Adipose tissue (tissue), 3 donors: ENCODE data around the gene TSEN34. TPM values are rescaled to one million over a fixed set of nuclear protein-coding genes. Genes with fewer than 3 reads are reported as not detected.

Source experiments
- H3K27ac ChIP-seq: one replicate; pipeline ENCODE4 v1.5.1; 2013; ENCODE audit warnings: low read depth, low read length
- WGBS, 3 donors: extraction: QIAGEN DNeasy Blood & Tissue Kit; methylation state at CpG; one replicate each; pipeline ENCODE4 v1.1.7; 2013; 5-methylcytosine and 5-hydroxymethylcytosine counted together
- polyA plus RNA-seq, 3 donors: library from polyadenylated mRNA; stranded (reverse); fragments of 200-250 nt; gene quantifications; one replicate each; pipeline ENCODE4 v1.2.3, GENCODE V29; 2013
- donor health status: healthy with polysubstance abuse.
- donor health status: Bipolar disorder and iron deficiency.
- donor health status: healthy.

Gene TSEN34
- polyA plus RNA-seq, result 10 to 100 TPM; 32.8 to 45.0 (median 39.6) TPM

- H3K27ac ChIP-seq, result peak within 1 kb of the TSS; percentile 82
- WGBS, 3 donors, result 1% methylated on average over 69 to 77 of the region's 77 CpGs
Measured at GRCh38 chr19:54191011-54191810, at the start of gene TSEN34. TSS of gene TSEN34 (plus strand) at chr19:54191308. CDS start at chr19:54191365, 57 bp downstream.

GRCh38 chr19:54141356-54141755 is 49.8 kb upstream of the TSEN34 start:
- 78 to 90% (median 87%) methylated on average over 3 of the region's 3 CpGs for WGBS, 3 donors
- no peak overlapping the region for H3K27ac ChIP-seq

GRCh38 chr19:54142166-54142780 is 48.8 kb upstream of the TSEN34 start:
- 77 to 87% (median 85%) methylated on average over 7 of the region's 7 CpGs for WGBS, 3 donors
- no peak overlapping the region for H3K27ac ChIP-seq

- 90 to 93% (median 92%) methylated on average over 27 to 28 of the region's 28 CpGs for WGBS, 3 donors
- no peak overlapping the region for H3K27ac ChIP-seq
Measured at GRCh38 chr19:54145541-54146158, 45.5 kb upstream of the TSEN34 start.

GRCh38 chr19:54147676-54148075 is 43.4 kb upstream of the TSEN34 start:
- H3K27ac ChIP-seq, result no peak overlapping the region
- 68 to 91% (median 74%) methylated on average over 3 of the region's 3 CpGs for WGBS, 3 donors

- WGBS, 3 donors, result 80 to 87% (median 84%) methylated on average over 8 to 19 of the region's 19 CpGs
- no peak overlapping the region for H3K27ac ChIP-seq
Measured at GRCh38 chr19:54148158-54148557, 43.0 kb upstream of the TSEN34 start.

- H3K27ac ChIP-seq, result no peak overlapping the region
- 75 to 83% (median 82%) methylated on average over 12 of the region's 12 CpGs for WGBS, 3 donors
Measured at GRCh38 chr19:54149021-54149812, 41.9 kb upstream of the TSEN34 start.

GRCh38 chr19:54151362-54152035 is 39.6 kb upstream of the TSEN34 start:
- no peak overlapping the region for H3K27ac ChIP-seq
- WGBS, 3 donors, result 84 to 87% (median 85%) methylated on average over 23 of the region's 23 CpGs

- 94 to 97% (median 95%) methylated on average over 11 to 12 of the region's 12 CpGs for WGBS, 3 donors
- no peak overlapping the region for H3K27ac ChIP-seq
Measured at GRCh38 chr19:54152267-54152666, 38.8 kb upstream of the TSEN34 start.

- no peak overlapping the region for H3K27ac ChIP-seq
- 85 to 90% (median 85%) methylated on average over 24 to 25 of the region's 25 CpGs for WGBS, 3 donors
Measured at GRCh38 chr19:54152878-54153524, 38.1 kb upstream of the TSEN34 start.

- H3K27ac ChIP-seq, result no peak overlapping the region
- 81 to 87% (median 85%) methylated on average over 10 of the region's 10 CpGs for WGBS, 3 donors
Measured at GRCh38 chr19:54153731-54154326, 37.3 kb upstream of the TSEN34 start.

GRCh38 chr19:54154603-54155345 is 36.3 kb upstream of the TSEN34 start:
- no peak overlapping the region for H3K27ac ChIP-seq
- 68 to 74% (median 68%) methylated on average over 18 of the region's 18 CpGs for WGBS, 3 donors

GRCh38 chr19:54155694-54156093 is 35.4 kb upstream of the TSEN34 start:
- WGBS, 3 donors, result 70 to 82% (median 79%) methylated on average over 19 of the region's 19 CpGs
- no peak overlapping the region for H3K27ac ChIP-seq

- 81 to 85% (median 84%) methylated on average over 11 of the region's 11 CpGs for WGBS, 3 donors
Measured at GRCh38 chr19:54156490-54156889, 34.6 kb upstream of the TSEN34 start.

GRCh38 chr19:54156953-54157352 is 34.2 kb upstream of the TSEN34 start:
- WGBS, 3 donors, result 79 to 96% (median 95%) methylated on average over 3 of the region's 3 CpGs
- no peak overlapping the region for H3K27ac ChIP-seq

More at GRCh38 chr19:54156490-54156889, 34.6 kb upstream of the TSEN34 start:
- no peak overlapping the region for H3K27ac ChIP-seq

GRCh38 chr19:54158812-54159351 is 32.2 kb upstream of the TSEN34 start:
- 9 to 10% (median 9%) methylated on average over 19 of the region's 19 CpGs for WGBS, 3 donors
- no peak overlapping the region for H3K27ac ChIP-seq
